Testis (tissue), 2 donors: ENCODE data around the gene DLGAP5.

ENCODE experiments used
- POLR2A ChIP-seq: fragments of 450-650 bp; IDR thresholded peaks from one replicate; pipeline ENCODE4 v1.6.1; 2017; ENCODE audit warnings: antibody characterized with exemption, mild to moderate bottlenecking, moderate library complexity
- TF ChIP-seq, protein P1 (sequence below), 3 experiments: fragments of 450-650 bp in 2 of 3; fragments of 200-600 bp in 1 of 3; sonication (generic) in 1 of 3; IDR thresholded peaks; one replicate each; pipeline ENCODE4 v1.5.1; 2016 to 2019; ENCODE audit warnings: antibody characterized with exemption in 3 of 3, mild to moderate bottlenecking in 2 of 3, moderate library complexity in 1 of 3

DNA sequence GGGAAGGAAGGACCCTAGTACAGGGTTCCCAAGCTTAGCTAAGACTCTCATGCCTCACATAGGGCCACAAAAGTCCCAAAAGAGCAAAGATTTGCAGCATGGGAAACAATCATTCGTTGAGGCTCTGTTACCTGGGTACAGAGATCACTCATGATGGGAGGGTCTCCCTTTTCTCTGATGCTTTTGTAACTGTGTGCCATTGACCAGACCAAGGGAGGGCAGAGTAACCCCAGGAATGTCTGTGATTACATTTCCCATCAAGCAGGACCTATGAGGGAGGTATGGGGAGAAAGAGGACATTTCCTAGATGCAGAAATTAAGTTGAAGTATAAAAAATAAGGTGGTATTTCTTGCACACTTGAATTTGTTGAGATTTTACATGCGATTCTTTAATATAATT is 16.4 kb upstream of the DLGAP5 start:
- no peak for TF ChIP-seq POLR2A
- TF ChIP-seq, protein P1, sequence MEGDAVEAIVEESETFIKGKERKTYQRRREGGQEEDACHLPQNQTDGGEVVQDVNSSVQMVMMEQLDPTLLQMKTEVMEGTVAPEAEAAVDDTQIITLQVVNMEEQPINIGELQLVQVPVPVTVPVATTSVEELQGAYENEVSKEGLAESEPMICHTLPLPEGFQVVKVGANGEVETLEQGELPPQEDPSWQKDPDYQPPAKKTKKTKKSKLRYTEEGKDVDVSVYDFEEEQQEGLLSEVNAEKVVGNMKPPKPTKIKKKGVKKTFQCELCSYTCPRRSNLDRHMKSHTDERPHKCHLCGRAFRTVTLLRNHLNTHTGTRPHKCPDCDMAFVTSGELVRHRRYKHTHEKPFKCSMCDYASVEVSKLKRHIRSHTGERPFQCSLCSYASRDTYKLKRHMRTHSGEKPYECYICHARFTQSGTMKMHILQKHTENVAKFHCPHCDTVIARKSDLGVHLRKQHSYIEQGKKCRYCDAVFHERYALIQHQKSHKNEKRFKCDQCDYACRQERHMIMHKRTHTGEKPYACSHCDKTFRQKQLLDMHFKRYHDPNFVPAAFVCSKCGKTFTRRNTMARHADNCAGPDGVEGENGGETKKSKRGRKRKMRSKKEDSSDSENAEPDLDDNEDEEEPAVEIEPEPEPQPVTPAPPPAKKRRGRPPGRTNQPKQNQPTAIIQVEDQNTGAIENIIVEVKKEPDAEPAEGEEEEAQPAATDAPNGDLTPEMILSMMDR (IDR thresholded peaks at IDR 0.05) = no peak
